Measurements from ENCODE around the gene ARHGAP15. TPM values are rescaled to one million over a fixed set of nuclear protein-coding genes. Genes with fewer than 3 reads are reported as not detected.

Gene ARHGAP15
- total RNA-seq, 1 experiment from 2014 or later: 0.26 TPM

DNA sequence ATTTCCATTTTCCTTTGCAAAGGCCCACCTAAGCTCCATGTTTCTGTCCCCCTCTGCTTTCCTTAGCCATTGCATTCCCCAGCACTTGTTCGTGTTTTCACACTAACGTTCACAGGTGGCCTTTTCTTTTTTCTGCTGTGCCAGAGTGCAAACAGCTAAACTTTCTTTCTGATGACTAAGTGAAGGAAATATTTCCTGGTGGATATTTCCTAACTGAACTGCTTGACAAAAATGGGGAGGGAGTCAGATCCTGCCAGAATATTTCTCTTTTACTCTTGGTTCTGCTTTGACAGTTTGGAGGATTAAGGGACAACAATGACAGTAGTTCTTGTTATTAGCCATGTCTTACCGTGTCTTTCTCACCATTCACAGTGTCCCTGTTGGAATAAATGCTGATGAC, 344.0 kb downstream of the ARHGAP15 start:
- no peaks in the 10 kb centered on the region; the same call in 1 of the 2 replicates for H3K9me3 ChIP-seq (replicated peaks)
- no peaks in the 10 kb centered on the region for H3K27me3 ChIP-seq
- no peak overlapping the region for H3K4me3 ChIP-seq
- DNase-seq: peak in 1 of 2 experiments; percentile 9
- H3K4me1 ChIP-seq: peaks cover 19% of the 10 kb centered on the region
- H3K27ac ChIP-seq: no peak overlapping the region
- H3K36me3 ChIP-seq: no peaks in the 10 kb centered on the region

DNA sequence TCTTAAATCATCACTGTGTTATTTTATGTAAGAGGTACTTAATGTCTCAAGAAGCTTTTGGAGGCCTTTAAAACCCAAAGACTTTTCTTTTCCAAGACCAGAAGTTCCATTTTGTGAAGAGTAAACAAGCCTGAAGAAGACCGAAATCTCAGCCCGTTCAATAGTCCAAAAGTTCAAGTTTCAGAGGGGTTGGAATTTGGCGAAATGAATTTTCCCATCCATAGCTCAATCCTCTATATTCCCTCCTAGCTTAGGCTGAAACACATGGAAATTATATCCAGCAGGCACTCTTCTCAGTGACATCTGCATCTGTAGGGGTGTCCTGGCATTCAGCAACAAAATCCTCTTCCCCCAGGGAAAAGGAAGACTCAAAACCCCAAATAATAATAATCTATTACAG, 344.6 kb downstream of the ARHGAP15 start:
- H3K36me3 ChIP-seq: no peaks in the 10 kb centered on the region
- no peak overlapping the region for H3K27ac ChIP-seq
- H3K4me3 ChIP-seq: no peak overlapping the region
- peaks cover 19% of the 10 kb centered on the region for H3K4me1 ChIP-seq
- no peaks in the 10 kb centered on the region; the same call in 1 of the 2 replicates for H3K9me3 ChIP-seq (replicated peaks)
- DNase-seq: no peak
- H3K27me3 ChIP-seq: no peaks in the 10 kb centered on the region

DNA sequence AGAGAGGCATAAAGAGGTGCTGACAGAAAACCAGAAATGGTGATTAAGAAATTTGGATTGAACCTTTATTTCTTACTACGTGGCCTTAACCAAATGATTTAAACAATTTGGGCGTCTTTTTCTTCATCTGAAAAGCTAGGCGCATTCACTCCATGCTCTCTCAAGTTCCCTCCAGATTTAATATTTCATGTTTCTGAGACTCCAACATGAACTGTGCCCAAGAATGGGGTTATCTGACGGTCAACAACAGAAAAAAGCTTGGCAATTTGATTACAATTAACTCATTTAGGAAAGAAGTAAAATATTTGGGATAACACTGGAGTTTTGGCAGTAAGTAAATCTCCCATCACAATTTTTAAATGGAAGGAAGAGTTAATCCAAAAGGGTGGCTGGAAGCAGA, 345.4 kb downstream of the ARHGAP15 start:
- Histone ChIP-seq H3K27me3 (no peaks in the 10 kb centered on the region), H3K4me3 (no peak overlapping the region), H3K4me1 (peaks cover 23% of the 10 kb centered on the region), H3K9me3 (replicated peaks) (no peaks in the 10 kb centered on the region; the same call in 1 of the 2 replicates), H3K27ac (peak overlapping the region; percentile 47), H3K36me3 (no peaks in the 10 kb centered on the region)
- no peak for DNase-seq

DNA sequence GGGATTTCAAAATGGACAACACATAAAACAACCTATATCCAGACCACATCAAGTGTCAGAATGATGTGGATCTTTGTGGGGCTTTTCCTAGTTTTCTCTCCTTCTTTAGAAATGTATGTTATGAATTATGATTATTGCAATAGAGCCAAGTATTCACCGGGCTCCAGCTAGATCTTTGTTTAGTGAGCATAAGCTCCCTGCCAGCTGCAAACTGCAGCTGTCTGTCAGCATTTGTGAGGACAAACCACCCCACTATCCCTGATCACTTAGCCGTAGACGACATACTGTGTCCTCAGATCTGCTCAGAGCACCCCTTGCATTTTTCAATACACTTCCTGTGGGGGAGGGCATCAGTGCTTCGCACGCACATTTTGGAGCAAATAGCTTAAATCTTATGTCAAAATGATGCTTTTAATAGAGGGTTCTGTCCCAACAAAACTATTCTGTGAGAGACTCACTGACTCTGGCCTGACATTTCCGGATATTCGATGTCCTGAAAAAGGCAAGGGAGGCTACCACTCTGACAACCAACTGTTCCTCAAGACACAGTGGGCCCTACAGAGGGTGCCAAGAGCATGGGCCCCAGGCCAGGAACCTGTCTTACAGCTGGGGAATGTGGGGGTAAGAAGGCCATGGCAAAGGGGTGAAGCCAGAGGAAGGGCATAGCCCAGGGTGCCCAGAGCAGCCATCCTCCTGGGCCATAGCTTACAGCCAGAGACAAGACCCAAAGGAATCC, 346.0 kb downstream of the ARHGAP15 start:
- Histone ChIP-seq H3K9me3 (replicated peaks) (no peaks in the 10 kb centered on the region; the same call in 1 of the 2 replicates), H3K4me3 (no peak overlapping the region), H3K27me3 (no peaks in the 10 kb centered on the region), H3K4me1 (peaks cover 27% of the 10 kb centered on the region), H3K36me3 (no peaks in the 10 kb centered on the region), H3K27ac (peak overlapping the region; percentile 47)
- DNase-seq: peak; percentile 53 to 64

DNA sequence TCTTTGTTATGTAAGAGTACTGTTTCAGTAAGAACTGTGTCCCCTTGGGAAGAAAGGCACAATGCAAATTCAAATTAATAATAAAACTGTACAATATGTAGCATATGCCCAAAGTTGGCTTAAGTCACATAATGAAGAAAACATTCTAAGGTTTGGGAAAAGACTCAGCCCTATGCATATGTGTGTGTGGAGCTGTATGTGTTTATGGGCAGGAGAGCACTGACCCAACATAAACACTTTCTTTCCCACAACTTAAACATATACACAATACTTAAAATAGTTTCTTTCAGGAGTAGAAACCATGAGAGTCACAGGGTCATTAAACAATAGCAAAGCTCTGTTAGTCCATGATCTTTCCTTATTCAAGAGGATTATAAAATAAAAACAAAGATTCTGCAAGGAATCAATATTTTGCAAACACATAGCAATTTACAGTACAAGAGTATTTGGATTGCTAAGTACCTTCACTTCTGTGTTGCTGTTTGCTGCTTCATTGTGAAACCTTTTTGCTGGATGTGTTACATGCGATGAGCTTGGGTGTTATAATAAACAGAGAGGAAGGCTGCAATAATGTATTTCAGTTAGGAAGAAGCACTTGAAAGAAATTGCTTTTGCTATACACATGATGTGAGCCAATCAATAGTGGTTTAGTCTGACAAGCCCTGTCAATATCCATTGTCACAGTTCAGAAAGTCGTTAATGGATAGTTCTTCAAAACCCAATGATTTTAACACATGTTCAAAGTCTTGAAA, 347.3 kb downstream of the ARHGAP15 start:
- DNase-seq: no peak
- H3K27me3 ChIP-seq: no peaks in the 10 kb centered on the region
- no peaks in the 10 kb centered on the region; the same call in 1 of the 2 replicates for H3K9me3 ChIP-seq (replicated peaks)
- no peak overlapping the region for H3K27ac ChIP-seq
- no peak overlapping the region for H3K4me3 ChIP-seq
- H3K4me1 ChIP-seq: peaks cover 40% of the 10 kb centered on the region
- no peaks in the 10 kb centered on the region for H3K36me3 ChIP-seq

DNA sequence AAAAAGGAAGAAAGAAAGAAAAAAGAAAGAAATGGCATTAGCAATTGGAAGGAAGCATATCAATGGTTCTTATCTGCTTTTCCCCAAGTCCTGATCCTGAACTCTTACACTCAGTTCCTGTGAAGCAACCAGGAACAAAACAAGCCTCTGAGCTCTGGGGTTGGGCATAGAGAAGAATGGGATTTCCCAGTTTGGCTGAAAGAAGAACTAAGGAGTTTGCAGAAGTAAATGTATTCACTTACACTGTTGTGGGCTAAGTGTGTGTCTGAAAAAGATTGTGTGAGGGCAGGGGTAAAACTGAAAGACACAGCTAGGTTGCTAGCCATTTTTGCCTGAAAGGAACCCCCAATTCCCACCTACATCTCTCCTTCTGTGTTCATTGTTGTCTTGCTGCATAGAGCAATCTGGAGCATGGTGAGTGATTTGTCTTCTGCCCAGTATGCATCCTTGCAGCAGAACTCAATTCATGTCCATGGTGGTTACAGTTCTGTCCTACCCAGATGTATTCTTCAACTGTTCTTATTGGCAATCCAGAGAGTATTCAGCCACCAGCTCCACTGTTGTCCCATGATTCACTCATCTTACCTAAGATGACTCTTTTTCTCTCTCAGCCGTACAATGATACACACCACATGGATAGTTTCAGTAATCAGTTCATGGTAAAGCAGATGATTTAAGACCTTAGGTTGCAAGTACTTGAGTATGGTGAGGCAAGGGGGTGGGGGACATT, 348.7 kb downstream of the ARHGAP15 start:
- Histone ChIP-seq H3K36me3 (no peaks in the 10 kb centered on the region), H3K27me3 (no peaks in the 10 kb centered on the region), H3K4me1 (peaks cover 42% of the 10 kb centered on the region), H3K9me3 (replicated peaks) (no peaks in the 10 kb centered on the region; the same call in 1 of the 2 replicates), H3K27ac (no peak overlapping the region), H3K4me3 (no peak overlapping the region)
- no peak for DNase-seq

DNA sequence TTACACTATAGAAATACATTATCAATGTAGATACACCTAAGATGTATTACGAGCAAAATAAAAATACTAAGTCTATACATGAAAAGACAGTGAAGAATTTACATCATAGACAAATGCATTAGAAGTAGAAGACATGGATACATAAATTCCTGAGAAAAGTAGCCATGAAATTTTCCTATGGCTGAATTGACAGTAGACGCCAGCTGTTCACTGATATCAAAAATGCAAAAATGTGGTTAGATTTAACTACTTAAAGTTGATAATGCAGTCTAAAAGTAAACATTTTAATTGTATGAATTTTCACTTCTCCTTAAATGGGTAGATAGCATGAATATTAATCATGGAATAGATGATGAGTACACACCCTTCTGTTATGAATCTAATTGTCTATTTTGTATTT, 350.9 kb downstream of the ARHGAP15 start:
- peak overlapping the region; percentile 89 for H3K27ac ChIP-seq
- no peaks in the 10 kb centered on the region for H3K36me3 ChIP-seq
- no peaks in the 10 kb centered on the region for H3K27me3 ChIP-seq
- peak; percentile 18 to 78 for DNase-seq
- peaks cover 29% of the 10 kb centered on the region for H3K4me1 ChIP-seq
- H3K4me3 ChIP-seq: 0 out of 2 replicates have a peak overlapping the region, but pooled peaks have one; percentile 5
- no peaks in the 10 kb centered on the region; the same call in 1 of the 2 replicates for H3K9me3 ChIP-seq (replicated peaks)

DNA sequence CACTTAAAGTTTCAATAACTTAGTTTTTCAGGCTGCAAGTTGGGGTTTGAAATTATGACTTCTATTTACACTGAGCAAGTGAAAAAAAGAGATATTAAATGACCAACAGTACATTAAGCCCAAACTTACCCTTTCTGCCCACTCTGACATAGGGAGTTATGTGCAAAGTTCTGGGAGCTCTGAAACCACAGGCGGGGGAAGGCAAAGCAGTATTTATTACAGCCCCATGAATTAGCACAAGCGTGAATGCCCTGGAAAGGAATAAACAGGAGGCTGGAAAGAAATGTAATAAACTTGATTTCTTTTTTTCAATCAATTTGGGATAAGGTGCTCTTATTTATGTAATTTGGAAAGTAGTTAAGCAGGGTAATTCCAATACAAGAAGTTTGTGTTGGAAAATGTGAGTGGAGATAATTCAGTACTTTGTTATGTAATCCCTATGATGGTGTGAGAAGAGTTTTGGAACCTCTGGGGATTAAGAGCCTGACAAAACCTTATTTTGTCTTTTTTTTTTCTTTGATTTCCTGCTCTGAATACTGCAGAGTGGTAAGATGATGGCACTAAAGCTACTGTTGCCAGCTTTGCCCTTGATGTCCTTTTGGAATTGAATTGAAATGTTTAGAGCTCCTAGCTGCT, 351.5 kb downstream of the ARHGAP15 start:
- 0 out of 2 replicates have a peak overlapping the region, but pooled peaks have one; percentile 5 for H3K4me3 ChIP-seq
- peak; percentile 69 to 86 for DNase-seq
- no peaks in the 10 kb centered on the region; the same call in 1 of the 2 replicates for H3K9me3 ChIP-seq (replicated peaks)
- H3K36me3 ChIP-seq: no peaks in the 10 kb centered on the region
- H3K27ac ChIP-seq: peak overlapping the region; percentile 89
- H3K4me1 ChIP-seq: peaks cover 23% of the 10 kb centered on the region
- H3K27me3 ChIP-seq: no peaks in the 10 kb centered on the region

DNA sequence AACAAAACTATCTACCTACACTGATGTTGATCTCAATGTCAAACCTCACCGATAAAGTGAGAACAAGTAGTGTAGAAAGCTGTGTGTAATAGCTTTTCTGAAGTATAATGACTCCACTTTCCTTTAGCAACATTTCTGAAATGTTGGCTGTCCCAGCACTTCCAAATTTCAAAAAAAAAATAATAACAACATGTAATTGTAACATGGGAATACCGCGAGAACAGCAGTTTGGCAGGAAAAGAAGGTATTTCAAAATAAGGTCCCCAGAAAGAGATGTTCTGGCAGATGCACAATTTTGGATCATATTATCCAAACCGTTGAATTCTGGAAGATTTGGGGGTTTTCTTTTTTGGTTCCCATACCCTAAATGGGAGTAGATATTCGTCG, 352.0 kb downstream of the ARHGAP15 start:
- H3K27ac ChIP-seq: peak overlapping the region; percentile 89
- peaks cover 23% of the 10 kb centered on the region for H3K4me1 ChIP-seq

DNA sequence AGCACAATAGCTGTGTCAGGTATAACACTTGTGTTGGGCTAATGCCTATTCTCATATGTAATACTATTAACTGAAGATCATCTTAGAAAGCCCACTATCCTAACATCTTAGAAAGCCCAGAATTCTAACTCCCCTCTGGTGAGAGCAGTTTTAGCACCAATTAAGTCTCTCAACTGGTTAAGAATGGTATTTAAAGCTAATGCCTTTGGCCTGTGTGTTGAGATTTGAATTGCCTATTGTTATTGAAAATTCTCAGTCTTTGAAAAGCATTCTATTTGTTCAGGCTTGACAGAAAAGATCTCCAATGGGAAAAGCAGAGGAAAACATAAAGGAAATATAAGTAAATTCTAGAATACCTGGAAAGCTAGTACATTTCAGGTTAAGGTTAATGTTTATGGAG, 352.5 kb downstream of the ARHGAP15 start:
- Histone ChIP-seq H3K4me1 (peaks cover 23% of the 10 kb centered on the region), H3K27me3 (no peaks in the 10 kb centered on the region), H3K36me3 (no peaks in the 10 kb centered on the region), H3K9me3 (replicated peaks) (no peaks in the 10 kb centered on the region; the same call in 1 of the 2 replicates), H3K4me3 (no peak overlapping the region), H3K27ac (no peak overlapping the region)
- DNase-seq: peak in 1 of 2 experiments; percentile 12

More for the DNA sequence above, 352.0 kb downstream of the ARHGAP15 start:
- Histone ChIP-seq H3K27me3 (no peaks in the 10 kb centered on the region), H3K36me3 (no peaks in the 10 kb centered on the region), H3K4me3 (no peak overlapping the region), H3K9me3 (replicated peaks) (no peaks in the 10 kb centered on the region; the same call in 1 of the 2 replicates)
- DNase-seq: no peak

DNA sequence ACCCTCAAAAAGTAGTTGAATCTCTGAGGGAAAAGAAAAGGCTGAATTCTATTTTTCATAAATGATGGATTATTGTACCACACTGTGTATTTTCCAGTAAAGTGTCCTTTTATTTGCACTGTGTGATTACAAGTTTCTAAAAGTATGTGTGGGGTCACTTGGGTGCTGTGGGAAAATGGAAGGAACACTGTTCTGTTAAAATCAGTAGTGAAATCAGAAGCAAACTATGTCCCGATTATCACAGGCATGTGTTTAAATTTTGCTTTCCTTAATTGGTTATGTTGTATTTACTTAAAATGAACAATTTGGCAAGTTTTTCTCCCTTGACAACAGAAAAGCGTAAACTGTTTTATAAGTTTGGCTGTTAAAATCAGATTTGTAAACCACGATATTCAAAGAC, 353.1 kb downstream of the ARHGAP15 start:
- Histone ChIP-seq H3K27ac (no peak overlapping the region), H3K36me3 (no peaks in the 10 kb centered on the region), H3K9me3 (replicated peaks) (no peaks in the 10 kb centered on the region; the same call in 1 of the 2 replicates), H3K4me3 (no peak overlapping the region), H3K4me1 (peaks cover 23% of the 10 kb centered on the region), H3K27me3 (no peaks in the 10 kb centered on the region)
- DNase-seq: no peak

DNA sequence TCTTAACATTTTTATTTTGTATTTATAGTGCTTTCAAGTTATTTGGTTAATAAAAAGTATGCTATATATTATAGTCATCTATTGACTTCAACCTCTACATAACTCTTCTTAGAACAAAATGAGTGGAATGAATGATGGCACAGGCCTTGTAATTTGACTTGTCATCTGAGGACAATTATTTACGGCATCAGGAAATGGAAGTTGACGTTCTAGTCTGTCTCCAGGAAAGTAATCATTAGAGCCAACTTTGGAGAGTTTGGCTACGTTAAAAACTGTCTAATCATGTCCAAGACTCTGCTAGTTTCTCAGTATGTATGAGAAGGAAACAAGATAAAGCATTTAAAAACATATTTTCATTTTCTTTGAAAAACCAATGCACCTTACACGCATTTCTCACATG, 353.6 kb downstream of the ARHGAP15 start:
- Histone ChIP-seq H3K4me3 (no peak overlapping the region), H3K36me3 (no peaks in the 10 kb centered on the region), H3K27ac (no peak overlapping the region), H3K9me3 (replicated peaks) (no peaks in the 10 kb centered on the region; the same call in 1 of the 2 replicates), H3K4me1 (peaks cover 23% of the 10 kb centered on the region), H3K27me3 (no peaks in the 10 kb centered on the region)
- DNase-seq: no peak

DNA sequence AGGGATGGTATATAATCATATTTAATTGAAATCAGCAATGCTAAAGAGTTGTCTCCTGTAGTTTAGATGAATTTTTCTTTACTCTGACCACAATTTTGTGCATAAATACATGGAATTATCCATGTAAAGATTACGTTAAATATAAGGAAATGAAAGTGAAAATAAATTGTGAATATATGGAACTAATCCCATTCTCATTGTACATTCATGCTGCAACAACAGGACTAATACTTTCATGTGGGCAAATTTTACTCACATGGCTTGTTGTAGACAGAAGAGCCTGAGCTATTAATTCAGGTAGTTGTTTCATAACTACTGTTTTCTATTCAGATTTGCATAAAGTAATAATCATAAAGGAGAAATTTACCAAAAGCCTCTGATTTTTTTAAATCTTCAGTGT, 357.8 kb downstream of the ARHGAP15 start:
- Histone ChIP-seq H3K36me3 (no peaks in the 10 kb centered on the region), H3K27me3 (no peaks in the 10 kb centered on the region), H3K4me1 (no peaks in the 10 kb centered on the region), H3K4me3 (no peak overlapping the region), H3K27ac (no peak overlapping the region), H3K9me3 (replicated peaks) (no peaks in the 10 kb centered on the region)
- DNase-seq: no peak

DNA sequence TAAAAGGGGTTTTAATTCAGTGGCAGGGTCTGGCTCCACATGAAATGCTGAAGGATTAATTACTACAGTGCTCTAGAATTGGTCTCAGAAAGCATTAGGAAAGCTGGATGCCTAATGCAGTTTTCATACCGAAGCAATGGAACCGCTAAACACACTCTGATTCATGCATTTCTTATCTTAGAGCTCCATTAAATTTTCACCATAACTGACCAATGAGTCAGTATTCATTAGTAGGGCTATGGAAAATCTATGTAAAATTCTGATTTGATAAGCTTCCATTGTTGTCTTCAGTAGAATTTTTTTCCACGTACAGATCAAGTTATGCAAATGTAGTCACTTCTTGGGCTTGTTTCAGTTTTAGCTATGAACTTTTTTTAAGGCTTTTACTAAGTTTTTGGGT, 359.9 kb downstream of the ARHGAP15 start:
- 0 out of 2 replicates have a peak, but pooled peaks cover 3% of the 10 kb centered on the region for H3K9me3 ChIP-seq (replicated peaks)
- H3K4me3 ChIP-seq: no peak overlapping the region
- no peaks in the 10 kb centered on the region for H3K36me3 ChIP-seq
- H3K27ac ChIP-seq: no peak overlapping the region
- DNase-seq: no peak
- H3K27me3 ChIP-seq: no peaks in the 10 kb centered on the region
- H3K4me1 ChIP-seq: no peaks in the 10 kb centered on the region
